Neural crest cell (in vitro differentiated cells): ENCODE results near the gene STARD10. TPM values are rescaled to one million over a fixed set of nuclear protein-coding genes. Genes with fewer than 3 reads are reported as not detected.

Source experiments
- DNase-seq: peaks from one replicate; pipeline ENCODE4 v3.0.0; 2021; ENCODE audit warnings: low read depth, mixed read lengths, low spot score
- H3K27ac Mint-ChIP-seq: one replicate; pipeline ENCODE4 v1.8.0; 2021; ENCODE audit warnings: mild to moderate bottlenecking, mixed read lengths; ENCODE audit not compliant: unreplicated experiment
- H3K27me3 Mint-ChIP-seq: 2 replicates; pipeline ENCODE4 v1.8.0; 2021; ENCODE audit warnings: low read depth, mild to moderate bottlenecking, mixed read lengths
- H3K36me3 Mint-ChIP-seq: 2 replicates; pipeline ENCODE4 v1.8.0; 2021; ENCODE audit warnings: low read depth, mild to moderate bottlenecking, mixed read lengths
- H3K4me1 Mint-ChIP-seq: 2 replicates; pipeline ENCODE4 v1.8.0; 2021; ENCODE audit warnings: mixed read lengths
- H3K4me3 Mint-ChIP-seq: one replicate; pipeline ENCODE4 v1.8.0; 2021; ENCODE audit warnings: mild to moderate bottlenecking, mixed read lengths
- H3K9me3 Mint-ChIP-seq: 2 replicates; pipeline ENCODE4 v1.8.0; 2021; ENCODE audit warnings: mixed read lengths
- CTCF ChIP-seq: fragments of 200-600 bp; sonication (generic); conservative IDR thresholded peaks from 2 replicates; pipeline ENCODE4 v1.5.0; 2021; ENCODE audit warnings: antibody characterized with exemption, mild to moderate bottlenecking
- total RNA-seq: library from RNA; stranded (reverse); gene quantifications from 2 replicates; pipeline ENCODE4 v1.2.1, GENCODE V29; 2021

The STARD10 gene
- total RNA-seq, 1 donor from 2014 or later: 12.6 TPM

GRCh38 chr11:72838691-72839305 is 45.0 kb upstream of the STARD10 start:
- Mint-ChIP-seq H3K27me3 (no peaks in the 10 kb centered on the region), H3K36me3 (peaks cover 3% of the 10 kb centered on the region), H3K9me3 (no peaks in the 10 kb centered on the region), H3K4me3 (no peak overlapping the region), H3K4me1 (peaks cover 6% of the 10 kb centered on the region), H3K27ac (no peak overlapping the region)
- DNase-seq: no peak
- TF ChIP-seq CTCF: no peak

- H3K9me3 Mint-ChIP-seq: no peaks in the 10 kb centered on the region
- no peak for DNase-seq
- peaks cover 3% of the 10 kb centered on the region for H3K27me3 Mint-ChIP-seq
- TF ChIP-seq CTCF: no peak
- peaks cover 9% of the 10 kb centered on the region for H3K4me1 Mint-ChIP-seq
- H3K4me3 Mint-ChIP-seq: no peak overlapping the region
- no peak overlapping the region for H3K27ac Mint-ChIP-seq
- peaks cover 3% of the 10 kb centered on the region for H3K36me3 Mint-ChIP-seq
These were observed 42.3 kb upstream of the STARD10 start for GRCh38 chr11:72836111-72836510.

- Mint-ChIP-seq H3K4me3 (no peak overlapping the region), H3K27ac (no peak overlapping the region), H3K27me3 (peaks cover 3% of the 10 kb centered on the region), H3K4me1 (peaks cover 9% of the 10 kb centered on the region), H3K36me3 (peaks cover 3% of the 10 kb centered on the region), H3K9me3 (no peaks in the 10 kb centered on the region)
- DNase-seq: no peak
- no peak for TF ChIP-seq CTCF
These were observed 41.1 kb upstream of the STARD10 start for GRCh38 chr11:72834905-72835304.

- H3K36me3 Mint-ChIP-seq: no peaks in the 10 kb centered on the region
- no peak overlapping the region for H3K4me3 Mint-ChIP-seq
- no peaks in the 10 kb centered on the region for H3K9me3 Mint-ChIP-seq
- TF ChIP-seq CTCF: no peak
- no peak overlapping the region for H3K27ac Mint-ChIP-seq
- H3K27me3 Mint-ChIP-seq: peaks cover 3% of the 10 kb centered on the region
- DNase-seq: no peak
- peaks cover 9% of the 10 kb centered on the region for H3K4me1 Mint-ChIP-seq
These were observed 40.1 kb upstream of the STARD10 start for GRCh38 chr11:72833811-72834493.

- TF ChIP-seq CTCF: no peak
- Mint-ChIP-seq H3K4me1 (peaks cover 9% of the 10 kb centered on the region), H3K27me3 (peaks cover 3% of the 10 kb centered on the region), H3K9me3 (no peaks in the 10 kb centered on the region), H3K36me3 (no peaks in the 10 kb centered on the region), H3K27ac (no peak overlapping the region), H3K4me3 (no peak overlapping the region)
- no peak for DNase-seq
These were observed 39.4 kb upstream of the STARD10 start for GRCh38 chr11:72833083-72833733.
